Hepatocyte (in vitro differentiated cells): Measurements from ENCODE around the gene ZNF710. TPM values are rescaled to one million over a fixed set of nuclear protein-coding genes. Genes with fewer than 3 reads are reported as not detected.

Source experiments
- DNase-seq: peaks from one replicate; pipeline ENCODE4 v3.0.0-alpha.2; 2016; ENCODE audit warnings: low spot score
- H2AFZ ChIP-seq: fragments of 200-600 bp; sonication (generic); 2 replicates; pipeline ENCODE4 v1.6.0; 2016; ENCODE audit warnings: antibody characterized with exemption, mild to moderate bottlenecking
- H3K27ac ChIP-seq: fragments of 200-600 bp; sonication (generic); 2 replicates; pipeline ENCODE4 v1.5.1; 2016; ENCODE audit warnings: mild to moderate bottlenecking
- H3K27me3 ChIP-seq: fragments of 200-600 bp; sonication (generic); 2 replicates; pipeline ENCODE4 v1.6.1; 2016
- H3K36me3 ChIP-seq: fragments of 200-600 bp; sonication (generic); replicated peaks from 2 replicates; pipeline ENCODE4 v1.5.1; 2016; ENCODE audit warnings: low read depth; ENCODE audit not compliant: insufficient read depth
- H3K4me1 ChIP-seq: fragments of 200-600 bp; sonication (generic); 2 replicates; pipeline ENCODE4 v1.5.1; 2016; ENCODE audit warnings: mild to moderate bottlenecking, moderate library complexity; ENCODE audit not compliant: insufficient read depth
- H3K4me2 ChIP-seq: fragments of 200-600 bp; sonication (generic); 2 replicates; pipeline ENCODE4 v1.6.0; 2016
- H3K4me3 ChIP-seq: fragments of 200-600 bp; sonication (generic); 2 replicates; pipeline ENCODE4 v1.5.1; 2016; ENCODE audit warnings: mild to moderate bottlenecking
- H3K79me2 ChIP-seq: fragments of 200-600 bp; sonication (generic); 2 replicates; pipeline ENCODE4 v1.6.0; 2017; ENCODE audit warnings: mild to moderate bottlenecking
- H3K9me2 ChIP-seq: fragments of 200-600 bp; sonication (generic); replicated peaks from 2 replicates; pipeline ENCODE4 v1.6.0; 2017; ENCODE audit warnings: mild to moderate bottlenecking; ENCODE audit not compliant: insufficient read depth
- H3K9me3 ChIP-seq: fragments of 200-600 bp; sonication (generic); 2 replicates; pipeline ENCODE4 v1.5.1; 2016; ENCODE audit warnings: low read depth, mild to moderate bottlenecking
- H4K20me1 ChIP-seq: fragments of 200-600 bp; sonication (generic); 2 replicates; pipeline ENCODE4 v1.6.0; 2016; ENCODE audit warnings: mild to moderate bottlenecking; ENCODE audit not compliant: insufficient read depth, poor library complexity, severe bottlenecking
- CTCF ChIP-seq: fragments of 200-600 bp; sonication (generic); IDR thresholded peaks from 2 replicates; pipeline ENCODE4 v1.5.1; 2016; ENCODE audit warnings: antibody characterized with exemption, mild to moderate bottlenecking; ENCODE audit not compliant: poor library complexity
- EZH2 ChIP-seq: fragments of 200-600 bp; sonication (generic); IDR thresholded peaks from 2 replicates; pipeline ENCODE4 v1.6.1; 2016; ENCODE audit warnings: antibody characterized with exemption, mild to moderate bottlenecking, borderline replicate concordance
- EZH2phosphoT487 ChIP-seq: fragments of 200-600 bp; sonication (generic); IDR thresholded peaks from one replicate; pipeline ENCODE4 v1.6.1; 2018; ENCODE audit warnings: antibody characterized with exemption, mild to moderate bottlenecking, low read depth, moderate library complexity; ENCODE audit not compliant: unreplicated experiment, severe bottlenecking
- WGBS: methylation state at CpG from one replicate; pipeline ENCODE4 v1.1.6; 2016; ENCODE audit warnings: low lambda C conversion rate; ENCODE audit errors: missing lambda C conversion rate; 5-methylcytosine and 5-hydroxymethylcytosine counted together
- polyA plus RNA-seq: library from polyadenylated mRNA; unstranded; fragments of >200 nt; fragmentation: Nextera tagmentation; extraction: Ambion mirVana; gene quantifications from 2 replicates; pipeline ENCODE4 v1.2.1, GENCODE V29; 2016
- total RNA-seq: library from RNA; depleted of rRNA; stranded (reverse); fragments of >200 nt; gene quantifications from 2 replicates; pipeline ENCODE4 v1.2.3, GENCODE V29; 2014

ZNF710 gene
- total and polyA plus RNA-seq, 2 experiments from 2014 or later: 14.5 to 17.2 TPM

GRCh38 chr15:90015749-90016148 is 14.6 kb downstream of the ZNF710 start:
- H3K36me3 ChIP-seq: no peaks in the 10 kb centered on the region
- no peaks in the 10 kb centered on the region for H3K4me1 ChIP-seq
- 92% methylated on average over 8 of the region's 8 CpGs for WGBS
- no peaks in the 10 kb centered on the region for H3K9me2 ChIP-seq
- peaks cover 99% of the 10 kb centered on the region for H3K79me2 ChIP-seq
- no peak overlapping the region for H3K27ac ChIP-seq
- TF ChIP-seq CTCF: no peak
- TF ChIP-seq EZH2: no peak
- TF ChIP-seq EZH2phosphoT487: no peak
- no peaks in the 10 kb centered on the region for H3K27me3 ChIP-seq
- H3K9me3 ChIP-seq: peaks cover 11% of the 10 kb centered on the region
- no peak overlapping the region for H3K4me2 ChIP-seq
- no peak overlapping the region for H2AFZ ChIP-seq
- peaks cover 6% of the 10 kb centered on the region for H4K20me1 ChIP-seq
- no peak overlapping the region for H3K4me3 ChIP-seq
- DNase-seq: no peak

GRCh38 chr15:90016721-90017120 is 15.6 kb downstream of the ZNF710 start:
- H3K27me3 ChIP-seq: no peaks in the 10 kb centered on the region
- no peak overlapping the region for H3K4me2 ChIP-seq
- H3K4me3 ChIP-seq: no peak overlapping the region
- H2AFZ ChIP-seq: no peak overlapping the region
- H3K27ac ChIP-seq: no peak overlapping the region
- H3K9me3 ChIP-seq: peaks cover 3% of the 10 kb centered on the region
- TF ChIP-seq CTCF (no peak), EZH2 (no peak), EZH2phosphoT487 (no peak)
- H3K36me3 ChIP-seq: no peaks in the 10 kb centered on the region
- H3K79me2 ChIP-seq: peaks cover 99% of the 10 kb centered on the region
- no peaks in the 10 kb centered on the region for H3K9me2 ChIP-seq
- DNase-seq: no peak
- no peaks in the 10 kb centered on the region for H3K4me1 ChIP-seq
- WGBS: 45% methylated on average over 4 of the region's 4 CpGs
- peaks cover 6% of the 10 kb centered on the region for H4K20me1 ChIP-seq

GRCh38 chr15:90018216-90018831 is 17.2 kb downstream of the ZNF710 start:
- H3K27ac ChIP-seq: no peak overlapping the region
- no peaks in the 10 kb centered on the region for H3K9me3 ChIP-seq
- H3K79me2 ChIP-seq: peaks cover 100% of the 10 kb centered on the region
- no peak for TF ChIP-seq EZH2phosphoT487
- no peak for TF ChIP-seq EZH2
- TF ChIP-seq CTCF: no peak
- no peaks in the 10 kb centered on the region for H3K36me3 ChIP-seq
- H3K4me1 ChIP-seq: no peaks in the 10 kb centered on the region
- DNase-seq: no peak
- no peaks in the 10 kb centered on the region for H3K9me2 ChIP-seq
- H3K4me3 ChIP-seq: no peak overlapping the region
- H3K4me2 ChIP-seq: no peak overlapping the region
- peaks cover 6% of the 10 kb centered on the region for H4K20me1 ChIP-seq
- no peaks in the 10 kb centered on the region for H3K27me3 ChIP-seq
- H2AFZ ChIP-seq: no peak overlapping the region
- 91% methylated on average over 17 of the region's 17 CpGs for WGBS

GRCh38 chr15:90019611-90020010 is 18.5 kb downstream of the ZNF710 start:
- TF ChIP-seq EZH2phosphoT487 (no peak), CTCF (no peak), EZH2 (no peak)
- no peak for DNase-seq
- Histone ChIP-seq H3K4me1 (no peaks in the 10 kb centered on the region), H3K27me3 (no peaks in the 10 kb centered on the region), H3K36me3 (no peaks in the 10 kb centered on the region), H3K4me3 (no peak overlapping the region), H2AFZ (no peak overlapping the region), H3K4me2 (no peak overlapping the region), H4K20me1 (peaks cover 6% of the 10 kb centered on the region), H3K79me2 (peaks cover 93% of the 10 kb centered on the region), H3K27ac (no peak overlapping the region), H3K9me2 (no peaks in the 10 kb centered on the region), H3K9me3 (no peaks in the 10 kb centered on the region)
- WGBS: 88% methylated on average over 8 of the region's 8 CpGs
